ENCODE data around the gene TALDO1.

GRCh38 chr11:773425-773824 lies 26.2 kb downstream of the TALDO1 start:
- TF ChIP-seq FOXP4 (CRISPR knock-in tag; IDR thresholded peaks at IDR 0.05), result no peak
- TF ChIP-seq CTCF (IDR thresholded peaks at IDR 0.05), result no peak
- no peak for TF ChIP-seq NR3C1 (CRISPR knock-in tag; conservative IDR thresholded peaks at IDR 0.05; ENCODE audit: low read depth)

Measured in WTC11 (cell line).